ENCODE data around the gene RNF220. TPM values are rescaled to one million over a fixed set of nuclear protein-coding genes. Genes with fewer than 3 reads are reported as not detected.
A peak's percentile ranks its signal among the peaks of the same experiment; 100 is the strongest.

Gene RNF220
- polyA plus RNA-seq, 1 donor (not counting 4 experiments of a cell fraction or from before 2014, with no cell fraction given), result 42.7 TPM

- H3K9ac ChIP-seq (ENCODE audit: control insufficient read depth, extremely low read depth, insufficient read depth, low read length), result peak overlapping the region; percentile 62
- H3K36me3 ChIP-seq (ENCODE audit: control insufficient read depth in 2 of 2, extremely low read depth in 1 of 2, insufficient read depth in 2 of 2, low read length in 2 of 2), result no peaks in the 10 kb centered on the region
- peak overlapping the region in 1 of 3 experiments; percentile 53 for H3K4me3 ChIP-seq (ENCODE audit: control insufficient read depth in 2 of 3, extremely low read depth in 1 of 3, insufficient read depth in 2 of 3, low read depth in 1 of 3, low read length in 3 of 3)
- FAIRE-seq (peak; percentile 99), DNase-seq (ENCODE audit: low read depth, low spot score) (no peak)
- peak overlapping the region; percentile 60 for H2AFZ ChIP-seq (ENCODE audit: control insufficient read depth, low read length)
- peak overlapping the region; percentile 78 for H3K4me2 ChIP-seq (ENCODE audit: control insufficient read depth, extremely low read depth, insufficient read depth, low read depth, low read length)
- dilution Hi-C loops (cut with MboI; ENCODE audit: extremely low pct_ligation_motif_present, low sequenced_read_pairs), result no loop called here
- H3K27ac ChIP-seq (ENCODE audit: control insufficient read depth, insufficient read depth, low read length), result peak overlapping the region; percentile 77
- no peaks in the 10 kb centered on the region for H3K27me3 ChIP-seq (ENCODE audit: control insufficient read depth, extremely low read depth, insufficient read depth, low read length)
- H3K9me1 ChIP-seq (ENCODE audit: control insufficient read depth, extremely low read depth, insufficient read depth, low read length), result no peaks in the 10 kb centered on the region
- no peaks in the 10 kb centered on the region for H4K20me1 ChIP-seq (ENCODE audit: control insufficient read depth, extremely low read depth, insufficient read depth, low read length)
- no peaks in the 10 kb centered on the region for H3K9me3 ChIP-seq (ENCODE audit: control insufficient read depth, low read depth, low read length)
- H3K79me2 ChIP-seq (ENCODE audit: control insufficient read depth, insufficient read depth, low read length), result no peaks in the 10 kb centered on the region
- TF ChIP-seq EZH2 (IDR thresholded peaks at IDR 0.05; ENCODE audit: low read length), result no peak
- peak in 1 of 3 experiments; percentile 12 for TF ChIP-seq CTCF (optimal IDR thresholded peaks at IDR 0.05 in 1 of 3, IDR thresholded peaks at IDR 0.05 in 1 of 3, conservative IDR thresholded peaks at IDR 0.05 in 1 of 3; ENCODE audit: extremely low read depth in 1 of 3, insufficient read depth in 2 of 3, low read length in 3 of 3)
- peaks cover 39% of the 10 kb centered on the region for H3K4me1 ChIP-seq (ENCODE audit: control insufficient read depth, extremely low read depth, insufficient read depth, low read length)
Observed at GRCh38 chr1:44553771-44554170, 148.7 kb downstream of the RNF220 start.

GRCh38 chr1:44554706-44555105 lies 149.7 kb downstream of the RNF220 start:
- H3K9me3 ChIP-seq (ENCODE audit: control insufficient read depth, low read depth, low read length), result no peaks in the 10 kb centered on the region
- dilution Hi-C loops (cut with MboI; ENCODE audit: extremely low pct_ligation_motif_present, low sequenced_read_pairs), result no loop called here
- H3K27me3 ChIP-seq (ENCODE audit: control insufficient read depth, extremely low read depth, insufficient read depth, low read length), result no peaks in the 10 kb centered on the region
- H2AFZ ChIP-seq (ENCODE audit: control insufficient read depth, low read length), result peak overlapping the region; percentile 60
- H3K9me1 ChIP-seq (ENCODE audit: control insufficient read depth, extremely low read depth, insufficient read depth, low read length), result no peaks in the 10 kb centered on the region
- no peak for TF ChIP-seq CTCF (optimal IDR thresholded peaks at IDR 0.05 in 1 of 3, IDR thresholded peaks at IDR 0.05 in 1 of 3, conservative IDR thresholded peaks at IDR 0.05 in 1 of 3; ENCODE audit: extremely low read depth in 1 of 3, insufficient read depth in 2 of 3, low read length in 3 of 3)
- TF ChIP-seq EZH2 (IDR thresholded peaks at IDR 0.05; ENCODE audit: low read length), result no peak
- peak overlapping the region in 2 of 3 experiments; percentile 44 to 53 for H3K4me3 ChIP-seq (ENCODE audit: control insufficient read depth in 2 of 3, extremely low read depth in 1 of 3, insufficient read depth in 2 of 3, low read depth in 1 of 3, low read length in 3 of 3)
- FAIRE-seq, result no peak
- peaks cover 39% of the 10 kb centered on the region for H3K4me1 ChIP-seq (ENCODE audit: control insufficient read depth, extremely low read depth, insufficient read depth, low read length)
- no peaks in the 10 kb centered on the region for H3K36me3 ChIP-seq (ENCODE audit: control insufficient read depth in 2 of 2, extremely low read depth in 1 of 2, insufficient read depth in 2 of 2, low read length in 2 of 2)
- H3K4me2 ChIP-seq (ENCODE audit: control insufficient read depth, extremely low read depth, insufficient read depth, low read depth, low read length), result peak overlapping the region; percentile 78
- no peaks in the 10 kb centered on the region for H4K20me1 ChIP-seq (ENCODE audit: control insufficient read depth, extremely low read depth, insufficient read depth, low read length)
- peak overlapping the region; percentile 62 for H3K9ac ChIP-seq (ENCODE audit: control insufficient read depth, extremely low read depth, insufficient read depth, low read length)
- H3K27ac ChIP-seq (ENCODE audit: control insufficient read depth, insufficient read depth, low read length), result peak overlapping the region; percentile 77
- H3K79me2 ChIP-seq (ENCODE audit: control insufficient read depth, insufficient read depth, low read length), result no peaks in the 10 kb centered on the region
- peak; percentile 44 for DNase-seq (ENCODE audit: low read depth, low spot score)
